GM19452 (cell line): ENCODE results near the gene FBXW2.

Experiments used
- ATAC-seq: cut with Tn5 transposase; IDR thresholded peaks from one replicate; pipeline ENCODE4 v1.9.1; 2021; ENCODE audit not compliant: unreplicated experiment

FBXW2 gene

GRCh38 chr9:120716483-120716882 lies 76.7 kb downstream of the FBXW2 start:
- ATAC-seq, result no peak

DNA sequence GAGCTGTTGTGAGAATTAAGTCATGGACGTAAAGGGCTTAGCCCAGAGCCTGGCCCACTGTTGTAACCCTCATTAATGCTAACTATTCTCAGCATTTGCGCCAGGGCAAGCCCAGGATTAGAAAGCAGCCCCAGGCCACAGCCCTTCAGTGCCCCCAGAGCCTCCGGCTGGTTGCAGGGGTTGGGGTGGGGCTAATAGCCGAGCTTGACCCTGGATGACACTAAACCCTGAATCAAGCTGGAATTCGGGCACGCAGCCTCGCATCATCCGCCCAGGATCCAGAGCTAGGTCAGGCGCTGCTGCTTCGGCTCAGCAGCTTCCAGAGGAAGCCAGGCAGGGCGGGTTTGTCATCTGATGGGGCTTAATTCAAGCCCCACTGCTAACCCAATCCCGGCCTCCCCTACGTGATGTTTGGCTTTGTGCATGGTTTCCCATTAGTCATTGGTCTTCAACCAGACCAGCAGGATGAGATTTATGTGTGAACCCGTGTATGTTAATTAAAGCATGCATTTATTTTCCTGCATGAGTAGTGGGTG lies 77.8 kb downstream of the FBXW2 start:
- no peak for ATAC-seq

GRCh38 chr9:120714846-120715388 lies 78.3 kb downstream of the FBXW2 start:
- peak; percentile 28 for ATAC-seq

GRCh38 chr9:120714088-120714845 lies 78.9 kb downstream of the FBXW2 start, which contains the start of gene MEGF9:
MEGF9 (minus strand) TSS chr9:120714470; CDS start chr9:120714358, 112 bp downstream.
- peak; percentile 88 for ATAC-seq

GRCh38 chr9:120713257-120714087 lies 79.7 kb downstream of the FBXW2 start:
- no peak for ATAC-seq

GRCh38 chr9:120712539-120713031 lies 80.6 kb downstream of the FBXW2 start:
- no peak for ATAC-seq

- ATAC-seq, result no peak
These were observed 81.2 kb downstream of the FBXW2 start for GRCh38 chr9:120711841-120712538.

DNA sequence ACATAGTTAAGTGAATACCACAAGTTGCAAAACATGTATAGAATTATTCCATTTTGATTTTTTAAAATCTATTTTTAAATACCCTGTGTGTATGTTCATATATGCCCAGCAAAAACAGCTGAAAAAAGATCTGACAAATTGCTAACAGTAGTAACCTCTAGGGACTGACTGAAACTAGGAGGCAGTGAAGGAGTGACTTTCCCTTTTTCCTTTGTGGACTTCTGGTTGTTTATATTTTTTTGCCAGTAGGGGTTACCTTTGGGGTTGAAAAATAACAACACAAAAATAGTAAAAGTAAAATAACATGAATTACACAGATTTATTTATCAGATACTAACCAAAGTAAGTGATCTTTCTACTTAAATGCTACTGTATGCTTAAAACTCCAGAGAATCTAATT lies 81.9 kb downstream of the FBXW2 start:
- ATAC-seq, result no peak

- no peak for ATAC-seq
These were observed 82.9 kb downstream of the FBXW2 start for GRCh38 chr9:120710110-120710981.

DNA sequence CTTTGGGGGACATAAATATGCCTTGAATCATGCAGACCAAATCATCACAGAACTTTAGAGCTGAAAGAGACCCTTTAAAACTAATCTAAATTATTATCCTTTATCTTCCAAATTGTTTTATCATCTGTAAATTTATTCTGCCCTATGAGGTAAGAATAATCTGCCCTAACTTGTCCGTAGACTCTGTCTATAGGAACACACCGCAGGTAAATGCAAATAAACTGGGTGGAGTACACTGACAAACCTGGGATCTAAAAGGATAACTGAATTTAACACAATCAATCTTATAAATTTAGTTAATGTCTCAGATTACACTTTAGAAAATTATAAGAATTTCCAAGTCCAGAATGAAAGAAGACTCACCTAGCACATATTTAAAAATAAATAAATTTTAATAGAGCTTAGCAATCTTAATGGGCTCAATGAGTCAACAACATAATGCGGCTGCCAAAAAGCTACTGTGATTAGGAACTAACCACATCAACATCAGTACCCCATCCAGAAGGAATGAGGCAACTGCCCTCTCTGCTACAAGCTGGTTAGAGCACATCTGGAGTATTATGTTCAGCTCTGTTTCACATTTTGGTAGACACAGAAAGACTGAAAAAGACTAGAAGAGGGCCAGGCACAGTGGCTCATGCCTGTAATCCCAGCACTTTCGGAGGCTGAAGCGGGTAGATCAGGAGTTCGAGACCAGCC lies 84.5 kb downstream of the FBXW2 start:
- no peak for ATAC-seq

DNA sequence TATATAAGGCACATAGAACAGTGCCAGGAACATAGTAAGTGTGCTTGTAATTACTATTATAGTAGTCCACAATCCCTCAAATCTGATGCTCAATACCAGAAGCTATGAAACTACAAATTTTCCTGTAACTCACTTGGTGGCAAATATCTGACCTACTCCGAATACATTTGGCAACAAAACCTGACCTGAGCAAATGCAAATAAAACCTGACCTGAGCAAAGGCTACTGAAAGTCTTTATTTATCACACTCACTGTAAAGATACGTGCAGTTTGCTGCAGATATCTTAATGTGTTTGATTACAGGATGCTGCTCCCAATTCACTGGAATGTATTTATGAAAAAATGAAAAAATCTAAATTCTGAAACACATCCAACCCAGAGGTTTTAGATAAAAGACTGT lies 86.0 kb downstream of the FBXW2 start:
- ATAC-seq, result no peak
